OCI-LY3 (cell line): ENCODE results near the gene GIMD1.

Source experiments
- EZH2phosphoT487 ChIP-seq: fragments of 200-600 bp; shearing (Covaris generic); IDR thresholded peaks from 2 replicates; pipeline ENCODE4 v1.6.1; 2018; ENCODE audit warnings: antibody characterized with exemption, mixed run types, low read depth
- TF ChIP-seq, protein P1 (sequence below): fragments of 200-600, 300-600 bp; sonication (generic); IDR thresholded peaks from 2 replicates; pipeline ENCODE4 v1.5.1; 2014; ENCODE audit warnings: antibody characterized with exemption, low read length, low read depth

DNA sequence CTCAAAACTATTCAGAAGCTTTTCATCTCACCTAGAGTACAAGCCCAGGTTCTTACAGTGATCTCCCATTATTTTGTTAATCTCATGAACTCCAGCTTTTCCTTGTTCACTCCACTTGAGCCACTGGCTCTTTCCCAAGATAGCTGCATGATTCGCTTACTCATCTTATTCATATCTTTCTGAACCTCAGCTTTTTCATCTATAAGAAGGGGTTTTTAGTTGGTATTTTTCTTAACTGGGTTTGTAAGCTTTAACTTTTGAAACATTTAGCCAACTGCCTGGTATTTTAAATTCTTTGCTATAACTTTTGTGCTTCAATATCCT, 24.0 kb downstream of the GIMD1 start:
- TF ChIP-seq, protein P1, sequence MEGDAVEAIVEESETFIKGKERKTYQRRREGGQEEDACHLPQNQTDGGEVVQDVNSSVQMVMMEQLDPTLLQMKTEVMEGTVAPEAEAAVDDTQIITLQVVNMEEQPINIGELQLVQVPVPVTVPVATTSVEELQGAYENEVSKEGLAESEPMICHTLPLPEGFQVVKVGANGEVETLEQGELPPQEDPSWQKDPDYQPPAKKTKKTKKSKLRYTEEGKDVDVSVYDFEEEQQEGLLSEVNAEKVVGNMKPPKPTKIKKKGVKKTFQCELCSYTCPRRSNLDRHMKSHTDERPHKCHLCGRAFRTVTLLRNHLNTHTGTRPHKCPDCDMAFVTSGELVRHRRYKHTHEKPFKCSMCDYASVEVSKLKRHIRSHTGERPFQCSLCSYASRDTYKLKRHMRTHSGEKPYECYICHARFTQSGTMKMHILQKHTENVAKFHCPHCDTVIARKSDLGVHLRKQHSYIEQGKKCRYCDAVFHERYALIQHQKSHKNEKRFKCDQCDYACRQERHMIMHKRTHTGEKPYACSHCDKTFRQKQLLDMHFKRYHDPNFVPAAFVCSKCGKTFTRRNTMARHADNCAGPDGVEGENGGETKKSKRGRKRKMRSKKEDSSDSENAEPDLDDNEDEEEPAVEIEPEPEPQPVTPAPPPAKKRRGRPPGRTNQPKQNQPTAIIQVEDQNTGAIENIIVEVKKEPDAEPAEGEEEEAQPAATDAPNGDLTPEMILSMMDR, result no peak
- TF ChIP-seq EZH2phosphoT487, result no peak
